ENCODE measurements around the gene DACH1. TPM values are rescaled to one million over a fixed set of nuclear protein-coding genes. Genes with fewer than 3 reads are reported as not detected.

The DACH1 gene
- total RNA-seq, 1 donor from 2014 or later = not detected

GRCh38 chr13:71593566-71593965 is 273.4 kb downstream of the DACH1 start:
- no peak for ATAC-seq (ENCODE audit: low read depth)
- no peaks in the 10 kb centered on the region for H3K36me3 Mint-ChIP-seq (ENCODE audit: low read depth)
- H3K4me3 Mint-ChIP-seq = no peak overlapping the region
- intact Hi-C loops (cut with micrococcal nuclease) = no loop called here
- no peak overlapping the region for H3K27ac Mint-ChIP-seq
- no peak for TF ChIP-seq CTCF (IDR thresholded peaks at IDR 0.05)
- no peak for DNase-seq
- no peaks in the 10 kb centered on the region for H3K27me3 Mint-ChIP-seq
- CTCF ChIA-PET = no interaction called here
- POLR2A ChIA-PET = no interaction called here
- no peaks in the 10 kb centered on the region for H3K4me1 Mint-ChIP-seq
- peaks cover 5% of the 10 kb centered on the region for H3K9me3 Mint-ChIP-seq

- ChIA-PET POLR2A (interaction anchor here (0.7 kb wide), 1 partner anchor 125 kb away, joined by 12 read pairs; no protein-coding TSS in a partner anchor), CTCF (no interaction called here)
- peaks cover 2% of the 10 kb centered on the region for H3K9me3 Mint-ChIP-seq
- TF ChIP-seq CTCF (IDR thresholded peaks at IDR 0.05) = no peak
- H3K27ac Mint-ChIP-seq = no peak overlapping the region
- H3K4me1 Mint-ChIP-seq = no peaks in the 10 kb centered on the region
- no peak overlapping the region for H3K4me3 Mint-ChIP-seq
- intact Hi-C loops (cut with micrococcal nuclease) = no loop called here
- ATAC-seq (ENCODE audit: low read depth) (no peak), DNase-seq (no peak)
- no peaks in the 10 kb centered on the region for H3K36me3 Mint-ChIP-seq (ENCODE audit: low read depth)
- H3K27me3 Mint-ChIP-seq = no peaks in the 10 kb centered on the region
Measured at GRCh38 chr13:71591374-71591773, 275.6 kb downstream of the DACH1 start.

- Mint-ChIP-seq H3K27ac (no peak overlapping the region), H3K4me3 (no peak overlapping the region), H3K36me3 (ENCODE audit: low read depth) (no peaks in the 10 kb centered on the region), H3K27me3 (no peaks in the 10 kb centered on the region), H3K9me3 (peaks cover 2% of the 10 kb centered on the region), H3K4me1 (no peaks in the 10 kb centered on the region)
- DNase-seq (no peak), ATAC-seq (ENCODE audit: low read depth) (no peak)
- no peak for TF ChIP-seq CTCF (IDR thresholded peaks at IDR 0.05)
- CTCF ChIA-PET = no interaction called here
- POLR2A ChIA-PET = interaction anchor here (0.7 kb wide), 1 partner anchor 124 kb away, joined by 12 read pairs; no protein-coding TSS in a partner anchor
- intact Hi-C loops (cut with micrococcal nuclease) = no loop called here
Measured at GRCh38 chr13:71590654-71591148, 276.3 kb downstream of the DACH1 start.

- no peak overlapping the region for H3K4me3 Mint-ChIP-seq
- intact Hi-C loops (cut with micrococcal nuclease) = no loop called here
- no peak overlapping the region for H3K27ac Mint-ChIP-seq
- TF ChIP-seq CTCF (IDR thresholded peaks at IDR 0.05) = no peak
- H3K36me3 Mint-ChIP-seq (ENCODE audit: low read depth) = no peaks in the 10 kb centered on the region
- DNase-seq (no peak), ATAC-seq (ENCODE audit: low read depth) (no peak)
- ChIA-PET POLR2A (no interaction called here), CTCF (no interaction called here)
- H3K27me3 Mint-ChIP-seq = no peaks in the 10 kb centered on the region
- H3K9me3 Mint-ChIP-seq = peaks cover 2% of the 10 kb centered on the region
- no peaks in the 10 kb centered on the region for H3K4me1 Mint-ChIP-seq
Measured at GRCh38 chr13:71589032-71589431, 278.0 kb downstream of the DACH1 start.

GRCh38 chr13:71587817-71588216 is 279.2 kb downstream of the DACH1 start:
- no peaks in the 10 kb centered on the region for H3K27me3 Mint-ChIP-seq
- CTCF ChIA-PET = no interaction called here
- ATAC-seq (ENCODE audit: low read depth) = no peak
- POLR2A ChIA-PET = no interaction called here
- no peak overlapping the region for H3K27ac Mint-ChIP-seq
- H3K36me3 Mint-ChIP-seq (ENCODE audit: low read depth) = no peaks in the 10 kb centered on the region
- DNase-seq = no peak
- H3K4me3 Mint-ChIP-seq = no peak overlapping the region
- peaks cover 2% of the 10 kb centered on the region for H3K9me3 Mint-ChIP-seq
- intact Hi-C loops (cut with micrococcal nuclease) = no loop called here
- no peaks in the 10 kb centered on the region for H3K4me1 Mint-ChIP-seq
- no peak for TF ChIP-seq CTCF (IDR thresholded peaks at IDR 0.05)
